ENCODE measurements around the gene C2orf69.

The C2orf69 gene

GRCh38 chr2:199916980-199917379 is 5.9 kb downstream of the C2orf69 start:
- no peak for DNase-seq

DNA sequence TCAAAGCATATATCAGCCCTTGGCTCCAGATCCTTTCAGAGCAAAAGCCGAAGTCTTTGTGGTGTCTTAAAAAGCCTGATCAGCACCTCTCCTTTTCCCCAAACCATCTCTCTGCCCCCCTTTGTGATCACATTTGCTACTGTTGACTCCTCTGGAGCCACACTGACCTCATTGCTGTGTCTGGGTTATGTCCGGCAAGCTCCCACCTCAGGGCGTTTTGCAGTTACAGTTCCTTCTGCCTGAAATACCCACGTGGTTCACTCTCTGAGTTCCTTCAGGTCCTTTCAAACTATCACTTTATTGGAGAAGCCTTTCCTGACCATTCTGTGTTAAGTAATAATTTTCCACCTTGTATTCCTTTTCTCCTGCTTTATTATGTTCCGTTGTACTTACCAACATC is 11.8 kb downstream of the C2orf69 start:
- DNase-seq: no peak

DNA sequence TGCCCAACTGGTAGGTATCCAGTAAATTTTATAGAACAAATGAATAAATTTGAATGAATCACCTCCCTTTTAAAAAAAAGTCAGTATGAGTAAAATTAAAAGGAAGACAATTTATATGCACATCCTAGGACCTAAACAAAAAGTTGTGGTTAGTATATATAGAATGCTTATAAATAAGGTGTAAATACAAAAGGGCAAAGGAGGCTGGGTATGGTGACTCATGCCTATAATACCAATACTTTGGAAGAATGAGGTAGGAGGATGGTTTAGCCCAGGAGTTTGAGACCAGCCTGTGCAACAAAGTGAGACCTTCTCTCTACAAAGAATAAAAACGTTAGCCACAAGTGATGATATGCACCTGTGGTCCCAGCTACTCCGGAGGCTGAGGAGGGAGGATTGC is 12.8 kb downstream of the C2orf69 start:
- no peak for DNase-seq

DNA sequence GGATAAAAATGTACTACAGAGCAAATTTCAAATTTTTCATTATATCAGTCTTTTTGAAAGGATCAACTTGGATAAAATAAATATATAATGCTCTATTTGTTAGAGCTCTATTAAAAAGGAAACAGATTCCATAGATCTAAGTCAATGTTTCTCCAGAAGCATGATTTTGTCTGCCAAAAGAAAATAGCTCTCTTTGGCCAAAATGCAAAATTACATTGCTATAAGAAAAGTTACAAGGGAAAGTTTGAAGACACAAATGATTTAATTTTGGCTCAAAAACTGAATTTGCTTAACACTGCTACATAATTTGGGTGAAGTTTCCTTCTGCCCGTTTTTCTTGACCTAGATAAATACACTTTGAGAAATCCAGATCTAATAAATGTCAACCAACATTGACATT is 15.7 kb downstream of the C2orf69 start:
- DNase-seq: no peak

- DNase-seq: no peak
These were observed 17.1 kb downstream of the C2orf69 start for GRCh38 chr2:199928226-199928625.

- no peak for DNase-seq
These were observed 17.5 kb downstream of the C2orf69 start for GRCh38 chr2:199928626-199929025.

- DNase-seq: no peak
These were observed 18.2 kb downstream of the C2orf69 start for GRCh38 chr2:199929262-199929661.

DNA sequence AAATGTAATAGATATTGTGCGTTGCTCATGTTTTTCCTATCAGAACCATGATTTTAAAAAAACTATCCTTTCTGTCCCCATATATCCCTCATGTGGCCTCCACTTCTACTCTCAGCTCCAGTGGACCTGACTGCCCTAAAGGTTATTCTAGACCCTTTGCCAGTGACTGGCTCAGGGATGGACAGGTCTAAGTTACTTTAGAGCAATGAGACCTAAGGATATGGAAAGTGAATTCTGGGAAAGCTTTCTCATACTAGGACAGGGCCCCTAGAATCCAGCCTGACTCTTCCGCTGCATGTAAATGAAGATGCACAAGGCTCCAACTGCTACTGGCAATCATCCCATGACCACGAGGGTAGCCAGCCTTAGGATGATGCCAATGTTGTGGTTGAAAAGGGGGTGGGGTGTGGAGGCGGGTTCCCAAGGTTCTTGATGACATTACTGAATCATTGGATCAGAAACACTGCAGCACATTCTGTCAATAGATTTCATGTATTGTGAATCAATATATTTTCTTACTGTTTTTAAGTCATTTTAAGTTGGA is 21.3 kb downstream of the C2orf69 start:
- DNase-seq: no peak

DNA sequence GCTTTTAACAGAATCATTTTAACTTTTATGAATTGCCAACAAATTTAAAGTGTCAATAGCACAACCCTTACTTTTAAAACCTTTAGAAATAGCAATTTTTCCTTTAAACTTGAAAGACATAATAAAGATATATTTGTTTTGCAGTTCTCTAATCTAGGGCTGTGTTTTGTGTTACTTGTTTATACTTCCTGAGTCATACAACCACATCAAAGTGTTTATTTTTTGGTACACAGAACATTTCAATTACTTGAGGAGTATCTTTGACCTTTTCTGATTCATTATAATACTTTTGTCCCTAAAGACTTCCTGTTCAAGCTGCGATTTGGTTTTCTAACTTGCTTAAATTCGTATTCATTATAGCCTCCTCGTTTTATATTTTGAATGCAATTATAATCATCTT is 22.4 kb downstream of the C2orf69 start:
- no peak for DNase-seq

- no peak for DNase-seq
These were observed 25.5 kb downstream of the C2orf69 start for GRCh38 chr2:199936554-199936953.

GRCh38 chr2:199940373-199940772 is 29.3 kb downstream of the C2orf69 start:
- DNase-seq: no peak

DNA sequence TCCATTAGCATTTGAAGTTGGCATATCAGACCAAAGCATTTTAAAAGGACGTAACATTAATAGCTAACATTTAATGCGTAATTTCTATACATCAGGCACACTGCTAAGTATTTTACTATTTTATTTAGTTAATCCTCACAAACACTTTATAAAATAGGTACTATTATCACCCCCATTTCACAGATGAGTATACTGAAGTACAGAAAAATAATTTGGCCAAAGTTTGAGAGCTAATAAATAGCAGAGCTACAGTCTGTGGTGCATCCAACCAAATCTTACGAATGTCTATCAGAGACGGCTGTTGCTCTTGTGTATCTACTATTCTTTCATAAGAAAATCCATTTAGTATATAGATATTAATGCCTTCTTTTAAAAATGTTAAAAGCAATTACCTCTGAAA is 32.3 kb downstream of the C2orf69 start:
- DNase-seq: no peak

DNA sequence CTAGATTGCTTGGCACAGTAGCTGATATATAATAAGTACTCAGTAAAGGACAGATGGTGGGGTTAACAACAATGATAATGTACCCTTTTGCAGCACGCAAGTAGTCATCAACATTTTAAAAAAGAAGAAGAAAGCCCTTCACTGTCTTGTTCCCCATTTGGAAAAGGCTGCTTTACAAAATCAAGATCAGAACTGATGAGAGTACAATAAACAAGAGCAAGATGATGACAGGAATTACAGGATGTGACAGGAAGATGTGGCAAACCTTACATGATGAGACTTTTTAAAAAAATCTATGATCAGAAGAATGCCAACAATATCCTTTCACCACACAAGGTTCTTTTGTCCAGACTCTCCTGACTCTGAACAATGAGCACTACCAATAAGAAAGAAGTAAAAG is 35.1 kb downstream of the C2orf69 start:
- DNase-seq: no peak

DNA sequence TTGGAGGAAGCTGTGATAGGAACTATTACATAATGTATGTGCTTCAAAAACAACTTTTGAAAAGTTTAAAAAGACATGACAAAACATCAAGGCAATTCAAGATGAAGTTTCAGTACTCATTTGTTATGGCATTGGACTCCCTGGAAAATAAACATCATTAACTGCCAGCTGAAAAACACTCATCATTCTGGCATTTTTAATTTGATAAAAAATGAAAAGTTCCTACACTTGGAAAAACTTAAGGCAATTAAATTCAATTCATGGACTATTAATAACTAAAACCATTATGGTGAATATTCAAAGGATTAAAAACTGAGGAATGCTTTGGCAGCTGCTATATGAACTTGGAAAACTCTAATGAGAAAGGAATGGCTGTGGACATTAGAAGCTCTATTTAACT is 35.7 kb downstream of the C2orf69 start:
- no peak for DNase-seq

GRCh38 chr2:199950396-199950795 is 39.3 kb downstream of the C2orf69 start:
- no peak for DNase-seq

DNA sequence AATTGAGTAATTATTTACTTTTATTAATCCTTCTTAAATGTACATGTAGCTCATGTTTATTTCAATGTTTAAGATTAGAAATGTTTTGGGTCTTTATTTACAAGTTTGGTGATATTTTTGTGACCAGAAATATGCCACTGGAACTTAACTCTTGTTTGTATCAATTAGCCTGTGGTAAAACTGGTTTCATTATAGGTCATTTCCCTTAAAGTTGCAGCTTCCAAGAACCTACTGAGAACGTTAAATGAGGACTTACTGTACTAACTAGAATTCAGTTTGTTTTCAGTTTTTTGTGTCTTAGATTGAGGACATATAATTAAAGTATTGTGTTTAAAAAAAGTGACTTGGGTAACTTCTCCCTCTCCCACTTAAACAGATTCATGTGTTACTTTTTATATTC is 39.9 kb downstream of the C2orf69 start:
- no peak for DNase-seq

GRCh38 chr2:199955007-199955338 is 43.9 kb downstream of the C2orf69 start:
- no peak for DNase-seq

GRCh38 chr2:199955339-199956061 is 44.4 kb downstream of the C2orf69 start, which contains the start of the genes MAIP1 and TYW5:
Gene MAIP1 (plus strand): TSS chr2:199955582. CDS start chr2:199955799, 217 bp downstream.
Gene TYW5 (minus strand): TSS chr2:199955491. CDS start chr2:199955470, 21 bp downstream.
- DNase-seq: peak; percentile 81

DNA sequence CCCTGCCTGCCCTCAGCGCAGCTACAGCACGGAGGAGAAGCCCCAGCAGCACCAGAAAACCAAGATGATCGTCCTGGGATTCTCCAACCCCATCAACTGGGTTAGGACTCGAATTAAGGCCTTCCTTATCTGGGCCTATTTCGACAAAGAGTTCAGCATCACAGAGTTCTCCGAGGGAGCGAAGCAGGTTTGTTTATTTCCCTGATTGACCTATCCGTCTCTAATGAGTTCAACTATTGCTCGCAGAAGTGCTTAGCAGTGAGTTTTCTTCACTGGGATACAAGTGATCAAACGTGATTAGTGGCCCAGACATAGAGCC is 44.9 kb downstream of the C2orf69 start:
- no peak for DNase-seq

GRCh38 chr2:199958014-199958413 is 46.9 kb downstream of the C2orf69 start:
- no peak for DNase-seq

- DNase-seq: no peak
These were observed 51.1 kb downstream of the C2orf69 start for GRCh38 chr2:199962203-199962602.

DNA sequence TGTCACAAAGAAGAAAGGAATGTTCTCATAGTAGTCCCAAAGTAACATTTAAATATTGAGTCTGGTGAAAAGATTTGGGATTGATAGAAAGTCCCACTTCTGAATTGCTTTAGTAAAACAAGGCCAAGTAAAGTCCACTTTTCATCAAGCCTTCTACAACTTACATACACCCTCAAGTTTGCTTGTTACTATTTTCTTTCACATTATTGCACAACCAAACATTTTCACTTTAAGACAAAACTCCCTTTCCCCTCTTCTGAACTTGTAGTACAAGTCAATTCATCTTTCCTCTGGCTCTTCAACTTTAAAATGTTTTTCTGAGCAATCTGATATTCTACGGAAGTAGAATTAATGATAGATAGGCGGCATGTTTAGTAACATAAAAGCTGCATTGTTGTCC is 55.3 kb downstream of the C2orf69 start:
- no peak for DNase-seq

GRCh38 chr2:199966976-199967375 is 55.9 kb downstream of the C2orf69 start:
- no peak for DNase-seq

GRCh38 chr2:199968126-199968525 is 57.0 kb downstream of the C2orf69 start:
- DNase-seq: no peak

DNA sequence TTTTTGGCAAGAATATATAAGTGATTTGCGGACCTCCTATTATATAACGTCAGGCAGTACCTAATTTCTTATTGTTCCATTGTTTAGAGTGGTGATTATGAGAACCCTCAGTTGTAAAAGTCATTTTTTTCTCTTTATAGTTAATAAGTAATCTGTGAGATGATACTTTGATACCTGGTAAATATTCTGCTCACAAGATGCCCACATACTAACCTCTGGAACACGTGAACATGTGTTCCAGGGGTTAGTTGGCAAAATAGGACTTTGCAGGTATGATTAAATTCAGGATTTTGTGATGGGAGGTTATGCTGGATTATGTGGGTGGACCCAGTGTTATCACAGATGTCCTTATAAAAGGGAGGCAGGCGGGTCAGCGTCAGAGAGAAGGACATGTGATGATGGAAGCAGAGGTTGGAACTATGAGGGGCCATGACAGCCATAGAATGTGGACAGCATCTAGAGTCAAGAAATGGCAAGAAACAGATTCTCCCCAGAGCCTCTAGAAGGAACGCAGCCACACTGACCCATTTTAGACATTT is 61.1 kb downstream of the C2orf69 start:
- no peak for DNase-seq
